GM12874 (cell line): Measurements from ENCODE around the gene SHC3.

Experiments used
- TF ChIP-seq, protein P1 (sequence below): IDR thresholded peaks from 2 replicates; pipeline ENCODE4 v1.5.1; 2011; ENCODE audit warnings: low read depth, mild to moderate bottlenecking, control low read depth, low read length, moderate library complexity; ENCODE audit not compliant: insufficient read depth

The SHC3 gene

DNA sequence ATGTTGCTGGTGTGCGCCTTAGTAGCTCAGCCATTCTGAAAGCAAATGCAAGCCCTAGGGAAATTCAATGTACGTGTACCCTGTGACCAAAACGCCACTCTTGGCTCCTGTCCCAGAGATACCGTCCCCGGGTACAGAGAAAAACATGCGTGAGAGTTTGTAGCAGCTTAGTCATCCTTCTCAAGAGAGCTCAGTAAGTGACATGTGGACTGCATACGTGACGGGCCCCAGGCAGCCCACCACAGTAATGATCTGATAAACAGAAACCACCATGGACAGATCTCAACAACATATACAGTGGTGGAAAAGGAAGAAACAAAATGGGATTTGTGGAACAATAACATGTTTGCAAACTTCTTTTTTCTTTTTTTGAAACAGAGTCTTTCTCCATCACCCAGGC lies 142.2 kb downstream of the SHC3 start:
- TF ChIP-seq, protein P1, sequence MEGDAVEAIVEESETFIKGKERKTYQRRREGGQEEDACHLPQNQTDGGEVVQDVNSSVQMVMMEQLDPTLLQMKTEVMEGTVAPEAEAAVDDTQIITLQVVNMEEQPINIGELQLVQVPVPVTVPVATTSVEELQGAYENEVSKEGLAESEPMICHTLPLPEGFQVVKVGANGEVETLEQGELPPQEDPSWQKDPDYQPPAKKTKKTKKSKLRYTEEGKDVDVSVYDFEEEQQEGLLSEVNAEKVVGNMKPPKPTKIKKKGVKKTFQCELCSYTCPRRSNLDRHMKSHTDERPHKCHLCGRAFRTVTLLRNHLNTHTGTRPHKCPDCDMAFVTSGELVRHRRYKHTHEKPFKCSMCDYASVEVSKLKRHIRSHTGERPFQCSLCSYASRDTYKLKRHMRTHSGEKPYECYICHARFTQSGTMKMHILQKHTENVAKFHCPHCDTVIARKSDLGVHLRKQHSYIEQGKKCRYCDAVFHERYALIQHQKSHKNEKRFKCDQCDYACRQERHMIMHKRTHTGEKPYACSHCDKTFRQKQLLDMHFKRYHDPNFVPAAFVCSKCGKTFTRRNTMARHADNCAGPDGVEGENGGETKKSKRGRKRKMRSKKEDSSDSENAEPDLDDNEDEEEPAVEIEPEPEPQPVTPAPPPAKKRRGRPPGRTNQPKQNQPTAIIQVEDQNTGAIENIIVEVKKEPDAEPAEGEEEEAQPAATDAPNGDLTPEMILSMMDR: no peak

DNA sequence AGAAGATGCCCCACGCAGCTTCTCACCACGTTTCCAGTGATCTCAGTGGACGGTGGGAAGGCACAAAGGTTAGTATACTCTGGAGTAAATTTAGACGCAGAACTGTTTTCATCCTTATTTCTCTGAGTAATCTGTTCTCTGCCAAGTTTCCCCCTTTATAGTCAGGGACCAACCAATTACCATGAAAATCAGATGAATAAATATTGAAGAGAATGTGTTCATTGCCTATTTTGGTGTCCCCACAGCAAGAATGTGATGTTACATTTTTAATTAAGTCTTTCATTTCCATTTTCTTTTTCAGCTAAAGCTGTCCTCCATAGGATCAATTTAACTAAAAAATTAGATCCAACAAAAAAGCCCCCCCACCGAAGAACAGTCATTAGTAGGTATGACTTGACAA lies 146.0 kb downstream of the SHC3 start:
- TF ChIP-seq, protein P1: no peak

DNA sequence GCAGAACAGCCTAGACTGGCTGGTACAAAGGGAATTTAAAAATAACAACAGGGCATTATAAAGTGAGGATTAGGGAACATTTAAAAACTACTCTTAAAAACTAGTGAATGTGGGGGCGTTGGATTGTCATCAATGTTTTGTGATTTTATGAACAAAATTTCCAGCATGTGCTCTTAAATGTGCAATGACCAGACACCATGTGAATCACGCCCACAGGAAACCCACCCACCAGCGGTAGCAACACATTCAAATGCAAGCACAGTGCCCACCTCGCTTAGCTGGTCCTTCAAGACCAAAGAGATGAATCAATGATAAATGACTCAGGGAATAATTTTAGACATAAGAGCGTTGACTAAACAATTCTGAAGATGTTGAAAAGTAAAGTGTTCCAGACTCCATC lies 146.4 kb downstream of the SHC3 start:
- TF ChIP-seq, protein P1: no peak

DNA sequence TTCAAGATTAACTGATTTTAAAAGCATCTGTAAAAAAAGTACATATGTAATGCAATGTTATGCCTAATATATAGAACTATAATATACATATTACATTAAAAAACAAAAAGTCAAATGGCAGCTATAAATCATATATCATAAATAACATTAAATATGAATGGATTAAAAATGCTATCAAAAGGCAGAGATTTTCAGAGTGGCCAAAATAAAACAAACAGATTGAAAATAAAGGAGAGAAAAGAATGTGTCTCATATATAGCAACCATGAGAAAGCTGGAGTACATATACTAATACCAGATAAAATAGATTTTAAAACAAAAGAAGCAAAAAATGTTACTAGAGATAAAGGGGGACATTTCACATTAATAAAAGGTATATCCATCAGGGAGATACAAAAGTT lies 148.8 kb downstream of the SHC3 start:
- TF ChIP-seq, protein P1: no peak

DNA sequence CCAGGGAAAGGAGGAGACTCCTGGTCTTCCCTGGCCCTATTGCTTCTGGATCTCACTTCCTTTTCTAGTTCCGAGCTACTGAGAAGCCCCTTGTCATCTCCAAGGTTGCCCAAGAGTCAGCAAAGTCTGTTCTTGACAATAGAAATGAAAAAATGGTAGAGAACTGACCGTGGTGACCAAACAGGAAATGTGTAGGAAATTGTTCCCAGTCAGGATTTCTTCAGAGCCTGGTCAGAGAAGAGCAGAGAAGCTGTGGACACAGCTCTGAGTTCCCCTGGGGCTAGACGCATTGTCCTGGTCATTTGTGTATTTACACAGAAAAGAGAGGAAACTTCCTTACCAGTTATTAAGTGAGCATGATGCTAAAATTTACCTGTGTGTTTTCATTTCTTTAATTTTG lies 151.7 kb downstream of the SHC3 start:
- TF ChIP-seq, protein P1: no peak

DNA sequence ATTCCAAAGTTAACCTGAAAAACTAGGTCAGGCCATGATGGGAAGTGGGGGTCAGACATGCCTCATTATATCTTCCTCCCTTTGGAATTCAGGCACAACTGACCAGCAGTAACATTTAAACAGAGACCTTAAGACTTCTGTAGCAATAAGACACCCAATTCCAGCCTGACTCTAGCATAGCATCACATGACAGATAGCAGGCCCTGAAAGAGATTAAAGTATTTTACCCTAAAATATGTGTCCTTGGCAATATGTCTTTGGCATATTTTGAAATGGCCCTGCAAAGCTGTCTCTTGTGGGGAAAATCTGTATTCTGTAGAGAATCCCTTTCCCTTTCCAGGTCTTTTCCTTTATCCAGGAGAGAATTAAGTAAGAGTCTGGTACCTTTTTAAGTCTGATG lies 153.1 kb downstream of the SHC3 start:
- TF ChIP-seq, protein P1: no peak

DNA sequence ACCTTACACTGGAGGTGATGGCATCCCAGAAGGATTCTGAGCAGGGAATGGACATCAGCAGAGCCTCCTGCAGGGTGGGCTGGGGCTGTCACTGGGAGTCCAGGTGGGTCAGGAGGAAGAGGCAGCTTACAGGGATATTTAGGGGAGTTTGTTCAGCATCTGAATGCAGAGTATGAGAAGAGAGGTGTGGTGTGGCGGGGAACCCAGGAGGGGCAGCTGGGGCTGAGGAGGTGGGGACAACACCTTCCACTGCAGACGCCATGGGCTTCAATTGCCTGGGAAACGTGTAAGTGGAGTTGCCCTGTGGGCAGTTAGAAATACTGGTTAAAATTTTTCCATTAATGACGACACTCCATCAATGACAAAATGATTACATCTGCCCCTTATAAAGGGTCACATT lies 153.9 kb downstream of the SHC3 start:
- TF ChIP-seq, protein P1: no peak

DNA sequence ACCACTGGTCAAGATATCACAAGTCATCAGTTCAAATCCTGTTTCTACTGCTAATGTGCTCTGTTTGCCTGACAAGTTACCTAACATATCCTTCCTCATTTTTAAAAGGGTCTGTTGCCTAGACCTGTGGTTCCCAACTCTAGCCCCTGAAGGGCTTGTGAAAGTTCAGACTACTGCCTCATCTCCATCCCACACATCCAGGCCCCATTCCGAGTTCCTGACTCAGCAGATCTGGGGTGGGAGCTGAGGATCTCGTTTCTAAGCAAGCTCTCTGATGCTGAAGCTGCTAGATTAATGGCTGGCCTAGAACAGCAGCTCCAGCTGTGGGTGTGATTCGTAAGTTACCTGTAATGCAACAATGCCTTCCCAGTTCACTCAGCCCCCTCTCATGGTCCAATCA lies 154.9 kb downstream of the SHC3 start:
- TF ChIP-seq, protein P1: no peak
